GM18873 (cell line): Measurements from ENCODE around the gene ANO3.

Experiments
- ATAC-seq: cut with Tn5 transposase; IDR thresholded peaks from one replicate; pipeline ENCODE4 v1.9.1; 2021; ENCODE audit warnings: mild to moderate bottlenecking, moderate library complexity, moderate number of reproducible peaks; ENCODE audit not compliant: unreplicated experiment, low FRiP score

Gene ANO3

DNA sequence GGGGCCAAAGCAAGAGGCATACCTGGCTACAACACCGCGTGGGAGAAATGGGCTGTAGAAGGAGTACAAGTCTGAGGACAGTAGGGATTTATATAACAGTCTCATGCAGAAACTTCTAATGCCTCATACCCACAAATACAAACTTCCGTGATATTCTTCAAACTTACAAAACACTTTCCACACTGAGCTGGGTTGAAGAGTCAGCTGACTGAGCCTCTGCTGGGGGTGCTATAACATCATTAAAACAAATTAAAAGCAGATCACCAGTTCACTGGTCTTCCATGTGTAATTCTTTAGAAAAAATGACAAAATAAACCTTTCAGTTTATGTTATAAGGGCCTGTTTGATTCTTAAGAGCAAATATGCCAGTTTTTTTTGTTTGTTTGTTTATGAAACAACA, 148.1 kb downstream of the ANO3 start:
- no peak for ATAC-seq

DNA sequence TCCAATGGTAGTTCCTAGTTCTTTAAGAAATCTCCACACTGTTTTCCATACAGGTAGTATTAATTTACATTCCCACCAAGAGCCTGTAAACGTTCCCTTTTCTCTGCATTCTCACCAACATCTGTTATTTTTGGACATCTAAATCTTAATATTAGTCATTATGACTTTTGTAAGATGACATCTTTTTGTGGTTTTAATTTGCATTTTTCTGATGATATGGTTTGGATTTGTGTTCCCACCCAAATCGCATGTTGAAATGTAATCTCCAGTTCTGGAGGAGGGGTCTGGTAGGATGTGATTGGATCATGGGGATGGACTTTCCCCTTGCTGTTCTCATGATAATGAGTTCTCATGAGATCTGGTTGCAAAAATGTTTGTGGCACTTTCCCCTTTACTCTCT, 151.2 kb downstream of the ANO3 start:
- ATAC-seq: no peak

DNA sequence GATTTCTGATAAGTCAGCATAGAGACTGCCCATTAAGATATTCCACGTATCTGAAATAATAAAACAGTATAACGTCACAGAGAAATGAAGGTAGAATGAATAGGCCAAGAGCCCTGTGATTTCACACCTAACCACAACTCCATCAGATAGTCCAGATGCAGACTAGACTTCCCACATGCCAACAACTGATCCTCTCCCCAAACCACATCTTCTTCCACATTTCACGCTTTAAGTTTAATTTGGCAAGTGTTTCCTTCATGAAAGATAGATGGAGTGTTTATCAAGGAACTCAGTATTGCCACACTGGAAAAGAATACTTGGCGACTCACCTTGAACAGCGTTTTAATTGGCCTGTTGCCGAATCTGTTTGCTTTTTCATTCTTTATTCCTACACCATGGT, 158.6 kb downstream of the ANO3 start:
- no peak for ATAC-seq

DNA sequence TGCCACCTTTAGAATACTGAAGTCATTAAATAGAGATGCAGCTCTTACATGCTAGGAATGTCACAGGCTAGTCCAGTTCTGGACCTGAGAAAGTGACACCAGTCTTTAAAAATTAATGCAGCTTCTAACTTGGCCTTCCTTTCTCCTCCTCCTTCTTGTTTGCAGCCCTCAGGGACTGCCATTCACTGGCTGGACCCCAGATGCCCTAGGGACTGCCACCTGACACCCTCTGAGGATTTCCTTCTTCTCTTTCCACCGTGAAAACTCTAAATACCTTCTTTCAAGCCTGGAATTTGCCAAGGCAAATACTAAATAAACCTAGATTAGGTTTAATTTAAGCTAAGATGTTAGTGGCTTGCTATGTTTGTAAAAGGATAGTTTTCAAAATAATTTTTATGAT, 161.7 kb downstream of the ANO3 start:
- no peak for ATAC-seq

DNA sequence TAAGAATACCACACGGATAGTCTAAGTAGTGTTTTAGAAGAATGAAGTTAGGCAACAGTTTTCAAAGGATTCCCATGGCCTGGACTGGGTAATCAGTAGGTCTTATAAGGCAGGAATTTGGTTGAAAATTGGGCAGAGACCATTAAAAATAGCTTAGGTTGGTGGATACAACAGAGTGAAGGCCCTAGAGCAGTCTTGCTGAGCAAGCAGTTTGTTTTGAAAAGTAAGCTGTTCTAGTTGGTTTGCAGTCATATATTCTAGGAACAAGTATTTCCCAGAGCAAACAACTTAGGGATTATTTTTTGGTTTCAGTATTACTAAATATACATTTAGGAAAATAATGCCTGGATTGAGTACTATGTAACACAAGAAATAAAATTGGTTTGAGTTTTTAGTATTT, 175.3 kb downstream of the ANO3 start:
- no peak for ATAC-seq

DNA sequence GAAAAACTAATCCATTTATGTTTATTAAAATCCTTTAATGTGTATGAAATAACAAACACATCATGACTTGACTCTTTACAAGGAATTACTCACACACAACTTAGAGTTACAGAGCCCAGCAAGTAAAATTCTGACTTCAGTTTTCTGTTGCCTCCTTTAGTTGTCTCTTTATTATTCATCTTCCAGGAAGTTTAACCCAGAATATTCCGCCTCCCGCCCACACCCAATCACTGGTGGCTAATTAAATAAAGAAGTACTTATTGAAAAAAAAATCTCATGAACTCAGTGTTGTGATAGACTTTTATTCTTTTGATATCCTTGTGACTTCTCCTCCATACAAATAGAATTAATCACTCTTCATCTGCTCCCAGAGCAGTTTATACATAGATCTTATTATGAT, 178.2 kb downstream of the ANO3 start:
- no peak for ATAC-seq

DNA sequence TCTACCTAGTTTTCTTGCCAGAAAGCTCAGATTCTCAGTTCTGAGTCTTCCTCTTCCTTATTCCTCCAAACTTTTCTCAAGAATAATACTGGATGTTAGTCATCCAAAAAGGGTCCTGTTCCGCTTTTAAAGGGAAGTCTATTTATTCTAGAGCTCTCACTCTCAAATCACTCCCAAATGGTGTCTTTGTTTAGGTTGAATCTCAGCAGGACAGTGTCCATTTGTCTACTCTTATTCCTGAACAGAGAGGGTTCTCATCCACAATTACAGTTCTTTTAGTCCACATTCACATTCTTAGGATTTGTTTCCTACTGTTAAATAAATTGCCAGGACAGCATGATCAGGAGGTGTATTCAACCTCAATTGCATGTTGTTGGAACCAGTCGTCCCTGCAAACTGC, 178.8 kb downstream of the ANO3 start:
- no peak for ATAC-seq

DNA sequence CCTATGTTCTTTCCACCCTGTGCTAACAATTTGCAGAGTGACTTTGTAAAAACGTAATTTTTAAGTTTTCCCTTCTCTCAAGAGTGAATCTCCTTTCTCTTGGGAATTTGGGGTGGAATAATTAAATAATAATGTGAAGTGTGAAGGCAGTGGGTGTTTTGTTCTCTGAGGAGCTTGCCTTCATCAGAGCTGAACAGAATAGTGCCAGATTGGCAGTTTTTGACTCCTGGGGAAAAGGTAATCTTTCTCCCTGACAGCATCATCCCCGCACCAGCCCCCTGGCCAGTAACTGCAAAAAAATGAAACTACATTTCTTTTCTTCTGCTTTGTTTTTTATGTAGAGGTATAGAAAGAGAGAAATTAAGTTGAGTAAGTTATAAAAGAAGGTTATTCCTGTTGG, 180.3 kb downstream of the ANO3 start:
- ATAC-seq: no peak

DNA sequence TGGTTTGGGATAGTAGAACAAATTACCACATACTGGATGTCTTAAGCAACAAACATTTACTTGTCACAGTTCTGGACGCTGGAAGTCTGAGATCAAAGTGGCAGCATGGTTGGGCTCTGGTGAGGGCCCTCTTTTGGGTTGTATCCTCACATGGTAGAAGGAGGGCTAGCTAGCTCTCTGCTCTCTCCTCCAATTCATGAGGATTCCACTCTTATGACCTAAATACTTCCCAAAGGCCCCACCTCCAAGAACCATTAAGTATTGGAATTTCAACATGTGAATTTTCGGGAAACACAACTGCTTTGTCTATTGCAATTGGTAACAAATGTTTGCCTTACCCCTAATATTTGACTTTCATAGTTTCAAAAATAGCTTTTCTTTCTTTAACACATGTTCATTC, 187.5 kb downstream of the ANO3 start:
- ATAC-seq: no peak

DNA sequence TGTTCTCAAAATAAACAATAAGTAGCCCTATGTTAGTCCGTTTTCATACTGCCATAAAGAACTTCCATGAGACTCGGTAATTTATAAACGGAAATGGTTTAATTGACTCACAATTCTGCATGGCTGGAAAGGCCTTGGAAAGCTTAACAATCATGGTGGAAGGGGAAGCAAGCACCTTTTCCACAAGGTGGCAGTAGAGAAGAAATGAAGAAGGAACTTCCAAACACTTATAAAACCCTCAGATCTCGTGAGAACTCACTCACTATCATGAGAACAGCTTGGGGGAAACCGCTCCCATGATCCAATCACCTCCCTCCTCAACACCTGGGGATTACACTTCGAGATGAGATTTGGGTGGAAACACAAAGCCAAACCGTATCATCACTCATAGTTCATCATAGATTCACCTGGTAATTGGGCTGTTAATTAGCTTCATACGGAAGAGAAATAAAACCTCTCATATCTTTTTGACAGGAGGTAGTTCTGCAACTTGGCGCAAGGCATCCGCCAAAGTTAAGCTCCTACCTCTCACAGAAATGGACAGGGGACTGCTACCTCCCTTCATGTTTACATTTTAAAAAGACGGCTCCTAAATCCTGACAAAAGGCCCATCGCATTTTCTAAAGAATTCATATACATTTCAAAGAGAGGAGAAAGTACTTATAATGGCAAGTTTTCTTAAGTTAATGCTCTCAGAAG, 191.1 kb downstream of the ANO3 start:
- no peak for ATAC-seq

DNA sequence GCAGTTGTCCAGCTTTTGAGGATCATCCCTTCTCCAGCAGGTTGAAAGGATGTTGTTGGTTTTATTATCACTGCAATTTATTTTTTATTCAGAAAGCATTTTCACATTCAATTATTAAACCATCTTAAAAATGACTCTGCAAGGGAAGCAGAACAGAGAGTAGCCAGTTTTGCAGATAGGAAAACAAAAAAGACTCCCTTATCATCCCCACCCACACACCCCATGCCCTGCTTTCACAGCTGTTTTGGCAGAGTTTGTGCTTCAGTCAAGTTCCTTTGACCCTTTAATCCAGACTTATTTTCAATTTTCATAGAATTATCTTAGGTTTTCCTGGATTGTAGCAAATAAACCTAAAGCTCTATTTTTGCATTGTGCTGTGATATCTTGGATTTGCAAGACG, 195.8 kb downstream of the ANO3 start:
- no peak for ATAC-seq

DNA sequence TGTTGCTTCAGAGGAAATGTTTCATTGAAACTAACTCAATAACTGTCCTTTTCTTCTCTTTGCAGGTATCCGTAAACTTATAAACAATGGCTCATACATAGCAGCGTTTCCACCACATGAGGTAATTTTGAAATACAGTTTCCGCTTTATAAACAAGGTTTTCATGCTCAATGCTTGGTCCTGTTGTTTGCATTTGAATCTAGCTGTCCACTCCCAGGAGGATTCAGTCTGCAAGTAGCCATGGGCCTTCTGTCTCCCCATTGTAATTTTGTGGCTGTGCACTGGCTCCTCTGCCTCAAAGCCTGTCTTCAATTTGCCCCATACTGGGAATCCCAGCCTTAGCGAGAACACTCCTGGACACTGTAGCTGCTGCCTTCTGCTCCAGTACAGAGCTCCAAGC, 205.4 kb downstream of the ANO3 start:
- no peak for ATAC-seq

DNA sequence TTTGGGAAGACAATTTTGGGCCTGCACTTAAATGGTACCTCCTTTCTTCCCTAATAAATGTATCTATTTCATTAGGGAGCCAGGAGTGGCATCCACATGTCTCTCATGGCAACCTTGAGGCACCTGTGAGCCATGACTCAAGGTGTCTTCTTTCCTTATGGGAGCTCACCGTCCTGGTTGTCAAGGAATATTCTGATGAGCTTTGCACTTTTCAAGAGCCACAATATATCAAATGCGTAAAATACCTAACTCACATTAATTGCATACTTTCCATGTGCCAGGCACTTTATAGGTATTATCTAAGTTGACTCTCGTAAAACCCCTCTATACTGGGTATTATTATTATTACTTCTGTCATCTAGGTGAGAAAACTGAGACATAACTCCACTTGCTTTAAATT, 207.6 kb downstream of the ANO3 start:
- no peak for ATAC-seq

DNA sequence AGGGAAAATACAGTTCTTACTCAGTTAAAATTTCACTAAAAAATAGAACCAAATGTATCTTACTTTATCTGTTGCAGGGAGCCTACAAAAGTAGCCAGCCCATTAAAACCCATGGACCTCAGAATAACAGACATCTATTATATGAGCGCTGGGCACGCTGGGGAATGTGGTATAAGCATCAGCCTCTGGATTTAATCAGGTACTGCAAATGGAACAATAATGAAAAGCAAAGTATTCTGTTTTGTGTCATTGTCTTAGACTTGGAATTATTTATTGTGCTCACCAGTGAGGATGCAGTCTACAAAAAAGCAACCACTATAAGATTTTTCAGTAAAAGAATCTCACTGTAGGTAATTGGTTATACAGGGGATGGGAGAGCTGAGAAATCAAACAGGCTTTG, 209.9 kb downstream of the ANO3 start:
- ATAC-seq: no peak

DNA sequence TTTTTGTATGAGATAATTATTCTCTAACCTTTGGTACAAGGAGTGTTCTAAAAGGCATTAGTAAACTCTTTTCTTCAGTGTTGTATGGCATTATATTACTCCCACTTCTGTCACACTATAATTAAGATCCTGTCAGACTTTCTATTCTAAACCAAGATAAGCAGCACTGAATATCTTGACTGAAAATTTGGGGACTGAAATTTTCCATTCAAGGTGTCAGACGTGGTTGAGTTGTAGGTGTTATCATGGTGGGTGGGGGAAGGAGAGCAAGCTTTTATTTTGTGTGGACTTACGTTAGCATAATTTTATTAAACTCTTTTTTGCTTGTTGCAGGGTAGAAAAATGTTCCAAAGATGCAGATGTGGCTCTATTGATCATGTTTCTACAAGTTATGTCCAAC, 217.2 kb downstream of the ANO3 start:
- no peak for ATAC-seq

DNA sequence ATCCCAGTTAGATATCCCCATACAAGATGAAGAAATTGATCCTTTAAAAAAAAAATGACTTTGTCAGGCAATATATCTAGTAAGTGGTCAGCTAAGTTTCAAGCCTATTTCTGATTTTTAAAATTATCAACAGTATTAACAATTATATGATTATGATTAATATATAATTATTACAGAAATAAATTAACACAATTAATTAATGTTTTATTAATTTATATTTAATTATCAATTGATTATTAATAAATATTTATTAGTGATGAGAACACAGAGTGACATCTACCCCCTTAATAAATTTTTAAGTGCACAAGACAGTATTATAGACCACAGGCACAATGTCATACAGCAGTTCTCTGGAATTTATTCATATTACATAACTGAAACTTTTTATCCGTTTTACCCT, 218.1 kb downstream of the ANO3 start:
- no peak for ATAC-seq

DNA sequence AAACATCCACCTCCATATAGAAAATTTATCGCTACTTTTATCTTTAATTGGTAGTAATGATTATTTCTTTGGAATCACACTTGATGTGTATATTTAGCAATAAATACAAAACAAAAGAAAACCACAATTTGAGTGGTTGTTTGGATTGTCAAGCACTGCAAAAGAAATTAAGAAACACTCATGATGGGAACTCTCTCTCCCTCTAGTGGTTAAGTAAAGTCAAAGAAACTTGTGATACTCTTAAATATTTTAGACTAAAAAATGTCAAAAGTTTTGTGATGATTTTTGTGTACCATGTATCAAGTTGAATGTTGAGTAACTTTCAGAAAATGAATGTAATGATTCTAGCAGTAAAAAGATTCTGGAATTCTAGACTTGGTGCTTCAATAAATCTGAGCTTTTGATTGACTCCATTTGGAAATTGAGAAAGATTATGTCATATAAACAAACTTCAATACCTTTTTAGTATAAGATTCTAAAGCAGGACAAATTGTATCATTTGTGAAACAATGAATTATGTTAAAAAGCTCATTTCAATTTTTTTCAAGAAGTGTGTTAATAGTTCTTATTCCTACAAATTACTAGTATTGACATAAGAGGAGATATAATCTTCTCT, 219.4 kb downstream of the ANO3 start:
- no peak for ATAC-seq

DNA sequence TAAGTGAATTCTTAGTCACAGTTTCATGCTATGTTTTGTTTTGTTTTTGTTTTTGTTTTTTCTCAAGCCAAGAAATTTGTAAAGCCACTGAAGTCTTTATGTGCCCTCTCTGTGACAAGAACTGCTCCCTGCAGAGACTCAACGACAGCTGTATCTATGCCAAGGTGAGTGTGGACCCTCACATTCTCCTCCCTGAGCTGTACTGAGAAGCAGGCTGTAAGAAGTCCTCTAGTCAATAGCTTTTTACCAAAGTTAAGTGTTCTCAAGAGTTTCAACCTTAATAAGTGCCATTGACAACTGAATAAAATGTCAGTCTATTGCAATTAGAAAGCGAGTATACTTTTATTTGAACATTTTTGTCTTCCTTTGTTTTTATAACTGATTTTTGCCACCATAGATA, 221.3 kb downstream of the ANO3 start:
- no peak for ATAC-seq

DNA sequence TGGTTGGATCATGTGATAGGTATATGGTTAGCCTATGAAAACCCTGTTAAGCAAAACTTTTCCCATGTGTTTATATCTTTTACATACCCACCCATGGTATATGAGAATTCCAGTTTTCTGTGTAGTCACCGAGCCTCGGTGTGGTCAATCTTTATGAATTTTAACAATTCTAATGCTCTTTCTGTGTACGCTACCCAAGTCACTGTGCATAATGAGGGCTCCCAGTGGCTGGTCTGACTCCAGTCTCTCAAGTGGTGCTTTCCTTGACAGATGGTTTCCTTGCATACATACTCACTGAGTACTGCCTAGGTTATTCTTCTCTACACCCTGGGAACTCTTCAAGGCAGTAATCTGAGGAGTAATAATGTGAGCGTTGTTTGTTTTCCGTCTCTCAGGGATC, 222.5 kb downstream of the ANO3 start:
- ATAC-seq: no peak

DNA sequence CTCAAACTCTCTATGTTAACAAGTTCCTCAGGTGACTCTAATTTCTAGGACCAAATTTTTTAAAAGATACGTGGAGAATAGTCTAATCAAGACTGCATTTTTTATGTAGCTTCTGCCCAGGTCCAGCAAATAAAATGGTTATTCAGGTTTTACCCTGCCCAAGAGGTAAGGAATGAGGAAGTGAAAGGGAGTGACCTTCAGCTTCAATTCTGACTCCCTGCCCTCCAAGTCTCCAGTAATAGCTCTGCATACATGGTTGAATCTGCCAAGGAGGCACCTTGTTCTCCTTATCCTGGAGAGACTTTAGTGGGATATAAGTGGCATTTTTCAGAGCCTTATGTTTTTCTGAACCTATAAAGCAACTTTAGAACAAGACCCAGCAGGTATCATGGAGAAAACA, 224.7 kb downstream of the ANO3 start:
- no peak for ATAC-seq

DNA sequence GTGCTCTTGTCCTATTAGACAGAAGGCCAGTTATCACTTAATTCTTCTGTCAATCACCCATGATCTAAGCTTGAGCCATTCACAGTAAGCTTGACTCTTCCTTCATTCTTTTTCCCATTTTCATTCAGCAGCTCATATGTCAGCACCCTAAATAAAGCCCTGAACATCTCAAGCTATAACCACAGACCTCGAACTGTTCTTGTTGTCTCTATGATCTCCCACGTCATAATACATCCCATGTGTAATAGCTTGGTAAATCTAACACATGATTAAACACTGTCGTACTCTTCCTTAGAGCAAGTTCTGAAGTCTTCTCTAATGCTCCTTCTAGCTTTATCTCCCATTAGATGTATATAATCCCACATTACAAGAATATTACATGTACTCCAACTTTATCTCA, 225.7 kb downstream of the ANO3 start:
- ATAC-seq: no peak

DNA sequence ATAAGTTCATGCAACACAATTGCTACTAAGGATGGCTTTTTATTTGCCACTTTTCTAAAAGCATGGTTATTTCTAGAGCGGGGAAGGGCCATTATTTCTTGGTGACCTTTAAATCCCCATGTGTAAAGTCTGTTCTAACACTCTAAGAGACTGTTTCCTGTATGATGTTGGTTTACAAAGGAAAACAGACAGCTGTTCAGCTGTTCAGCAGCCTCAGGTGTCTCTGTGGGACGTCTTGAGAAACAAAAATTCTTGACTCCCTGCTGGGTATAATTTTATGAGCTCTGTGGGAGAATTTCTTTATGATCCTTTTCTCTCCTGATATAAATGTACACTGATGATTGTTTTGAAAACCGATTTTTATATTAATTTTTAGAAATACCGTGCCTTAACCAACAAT, 226.3 kb downstream of the ANO3 start:
- ATAC-seq: no peak

DNA sequence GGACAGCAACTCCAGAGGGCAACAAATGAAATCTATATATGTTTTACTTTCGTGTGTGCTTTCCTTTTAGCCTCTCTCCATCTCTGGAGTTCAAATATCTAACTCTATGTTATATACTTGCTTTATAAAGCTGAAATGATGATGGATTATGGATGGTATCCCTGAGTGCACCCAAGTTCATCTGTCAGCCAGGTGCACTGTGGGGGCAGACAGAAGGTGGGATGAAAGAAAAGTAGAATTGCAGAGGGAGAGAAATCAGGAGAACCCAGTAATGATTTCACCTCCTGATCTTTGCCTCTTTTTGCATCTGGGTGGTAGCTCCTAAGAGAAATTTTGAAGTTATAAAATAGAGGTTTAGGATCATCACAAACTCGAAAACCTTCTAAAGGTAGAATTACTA, 237.7 kb downstream of the ANO3 start:
- ATAC-seq: no peak
